Measurements from ENCODE around the gene RPTOR.
"Not testable (repeated sequence)": the region's sequence is repeated elsewhere in the genome, so short reads cannot be mapped to it uniquely, and the experiment has no call there.

Gene RPTOR

DNA sequence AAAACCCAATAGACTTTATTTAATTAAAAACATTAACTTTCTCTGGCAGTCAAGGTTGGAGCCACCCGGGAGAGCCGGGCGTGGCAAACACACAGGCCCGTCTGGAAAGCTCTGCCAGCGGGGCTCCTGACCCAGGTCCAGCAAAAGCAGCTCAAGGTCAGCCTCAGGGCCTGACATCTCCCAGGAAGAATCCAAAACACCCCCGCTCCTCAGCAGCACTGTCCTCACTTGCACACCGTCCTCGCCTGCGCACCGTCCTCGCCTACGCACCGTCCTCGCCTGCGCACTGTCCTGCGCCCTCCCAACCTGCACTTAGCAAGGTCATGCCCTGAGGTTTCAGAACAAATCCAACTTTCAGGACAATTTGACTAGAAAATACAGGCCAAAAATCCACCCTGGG, 31.4 kb upstream of the RPTOR start:
- DNase-seq, result no peak

DNA sequence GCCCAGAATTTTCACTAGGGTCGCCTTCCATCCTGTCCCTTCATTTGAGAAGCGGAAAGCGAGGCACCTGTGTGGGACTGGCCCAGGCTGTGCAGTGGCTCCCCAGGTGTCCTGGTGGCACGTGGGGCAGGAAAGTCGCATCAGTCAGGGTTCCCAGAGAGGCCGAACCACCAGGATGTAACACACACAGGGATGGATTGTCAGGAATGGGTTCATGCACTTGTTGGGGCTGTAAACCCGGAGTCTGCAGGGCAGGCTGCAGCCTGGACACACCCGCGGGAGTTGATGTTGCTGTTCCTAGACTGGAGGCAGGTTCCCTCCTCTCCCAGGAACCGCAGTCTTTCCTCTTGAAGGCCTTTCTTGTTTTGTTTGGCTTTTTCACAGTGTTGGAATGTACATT, 30.7 kb upstream of the RPTOR start:
- DNase-seq, result peak; percentile 75

DNA sequence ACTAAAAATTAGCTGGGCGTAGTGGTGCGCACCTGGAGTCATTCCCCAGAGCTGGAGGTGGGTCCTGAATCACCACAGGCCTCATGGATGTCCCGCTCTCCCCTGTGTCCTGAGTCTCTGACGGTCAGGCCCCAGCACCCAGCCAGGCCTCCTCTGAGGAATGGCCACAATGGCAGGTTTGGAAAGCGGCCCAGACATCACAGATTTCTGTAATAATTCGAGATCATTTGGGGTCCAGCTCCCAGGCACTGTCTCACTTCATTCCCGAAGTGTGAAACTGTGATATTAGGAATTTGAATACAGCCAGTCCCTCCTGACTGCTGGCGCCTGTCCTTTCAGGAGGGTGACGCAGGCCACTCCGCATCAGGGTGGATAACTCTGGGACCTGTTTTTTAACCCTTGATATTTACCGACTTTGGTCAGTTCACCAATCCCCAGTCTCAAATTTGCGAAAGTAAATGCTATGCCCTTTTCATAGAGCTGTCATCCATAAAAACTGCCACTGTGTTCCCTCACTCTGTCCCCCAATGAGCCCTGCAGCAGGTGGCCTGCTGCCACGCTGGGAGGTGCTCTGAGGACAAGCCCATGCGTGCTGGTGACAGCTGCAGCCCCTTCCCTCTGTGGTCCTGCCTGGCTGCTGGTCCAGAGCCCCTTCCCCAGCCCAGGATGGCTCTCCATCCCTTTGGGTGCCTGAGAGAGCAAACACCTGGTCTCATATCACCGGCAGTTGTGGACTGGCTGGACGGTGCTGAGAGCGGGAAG, 28.3 kb upstream of the RPTOR start:
- DNase-seq, result no peak

DNA sequence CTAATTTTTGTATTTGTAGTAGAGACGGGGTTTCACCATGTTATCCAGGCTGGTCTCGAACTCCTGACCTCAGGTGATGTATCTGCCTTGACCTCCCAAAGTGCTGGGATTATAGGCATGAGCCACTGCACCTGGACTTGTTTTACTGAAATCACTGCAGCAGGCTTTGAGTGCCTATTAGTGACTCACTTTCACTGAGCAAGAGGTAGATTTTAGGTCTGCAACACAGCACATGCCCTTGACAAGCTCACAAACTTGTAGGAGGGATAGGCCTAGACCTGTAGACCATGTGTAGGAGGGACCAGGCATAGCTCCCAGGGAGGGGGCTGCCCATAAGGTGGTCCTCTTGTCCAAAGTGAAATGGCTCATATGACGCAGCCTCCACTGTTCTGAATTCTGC, 27.0 kb upstream of the RPTOR start:
- no peak for DNase-seq

DNA sequence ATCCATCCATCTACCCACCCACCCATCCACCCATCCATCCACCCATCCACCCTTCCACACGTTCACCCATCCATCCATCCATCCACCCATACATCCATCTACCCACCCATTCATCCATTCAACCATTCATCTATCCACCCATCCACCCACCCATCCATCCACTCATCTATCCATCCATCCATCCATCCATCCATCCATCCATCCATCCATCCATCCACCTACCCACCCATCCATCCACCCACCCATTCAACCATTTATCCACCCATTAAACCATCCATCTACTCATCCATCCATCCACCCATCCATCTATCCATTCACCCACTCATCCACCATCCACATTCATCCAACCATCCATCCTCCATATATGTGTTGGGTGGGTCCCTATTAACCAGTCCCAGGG, 26.2 kb upstream of the RPTOR start:
- no peak for DNase-seq

DNA sequence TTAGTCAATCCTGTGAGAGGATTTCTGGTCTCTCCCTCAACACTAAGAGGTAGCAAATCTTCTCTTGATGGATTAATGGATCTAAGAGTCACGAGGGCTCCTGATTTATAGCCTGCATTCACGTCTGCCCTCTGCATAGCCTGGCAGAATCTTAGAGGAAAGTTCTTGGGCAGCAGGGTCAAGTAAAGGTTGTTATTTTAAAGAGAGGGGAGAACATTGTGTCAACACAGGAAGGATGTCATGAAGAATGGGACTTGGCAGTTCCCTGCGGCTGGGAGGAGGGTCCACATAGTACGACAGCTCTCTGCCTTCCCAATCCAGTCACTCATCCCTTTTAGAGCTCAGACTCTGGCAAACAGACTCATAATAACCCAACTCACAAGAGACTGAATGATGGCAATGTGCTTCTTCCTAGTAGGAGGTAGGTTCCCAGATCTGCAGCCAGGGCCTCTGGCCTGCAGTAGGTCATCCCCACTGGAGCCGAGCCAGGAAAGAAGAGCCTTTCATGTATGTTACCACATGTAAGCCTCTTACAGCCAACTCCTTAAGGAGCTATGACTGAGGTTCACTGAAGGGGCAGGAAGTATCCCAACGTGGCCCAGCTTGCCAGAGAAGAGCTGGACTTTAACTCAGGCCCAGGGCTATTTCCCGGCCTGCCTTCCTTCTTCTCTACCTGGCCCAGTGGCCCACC, 25.4 kb upstream of the RPTOR start:
- DNase-seq, result no peak

DNA sequence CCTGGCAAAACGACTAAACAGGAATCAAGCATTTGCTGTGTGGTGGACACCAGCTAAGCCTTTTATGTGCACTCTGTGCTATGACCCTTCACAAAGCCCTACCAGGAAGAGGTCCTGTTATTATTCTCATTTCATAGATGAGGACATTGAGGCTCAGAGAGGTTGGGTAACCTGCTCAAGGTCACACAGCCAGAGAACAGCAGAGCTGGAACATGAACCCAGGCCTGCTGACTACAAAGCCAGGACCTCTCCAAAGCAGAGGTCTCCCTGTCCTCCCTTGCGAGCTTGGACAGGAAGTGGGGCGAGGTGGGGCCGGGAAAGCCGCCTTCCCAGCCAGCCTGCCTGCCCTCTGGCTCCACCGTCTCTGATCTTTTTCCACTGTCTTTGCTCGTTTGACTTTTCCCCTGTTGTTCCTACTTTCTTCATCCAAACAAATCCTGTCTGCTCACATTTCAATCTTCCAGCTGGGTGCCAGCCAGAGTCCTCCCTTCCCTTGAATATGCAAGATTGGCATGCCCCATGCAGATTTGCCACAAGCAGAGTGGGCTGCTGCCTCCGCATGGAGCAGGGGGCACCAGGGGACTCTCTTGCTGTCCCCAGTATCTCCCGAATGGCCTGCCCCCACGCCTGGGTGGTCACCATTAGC, 23.7 kb upstream of the RPTOR start:
- DNase-seq, result no peak

DNA sequence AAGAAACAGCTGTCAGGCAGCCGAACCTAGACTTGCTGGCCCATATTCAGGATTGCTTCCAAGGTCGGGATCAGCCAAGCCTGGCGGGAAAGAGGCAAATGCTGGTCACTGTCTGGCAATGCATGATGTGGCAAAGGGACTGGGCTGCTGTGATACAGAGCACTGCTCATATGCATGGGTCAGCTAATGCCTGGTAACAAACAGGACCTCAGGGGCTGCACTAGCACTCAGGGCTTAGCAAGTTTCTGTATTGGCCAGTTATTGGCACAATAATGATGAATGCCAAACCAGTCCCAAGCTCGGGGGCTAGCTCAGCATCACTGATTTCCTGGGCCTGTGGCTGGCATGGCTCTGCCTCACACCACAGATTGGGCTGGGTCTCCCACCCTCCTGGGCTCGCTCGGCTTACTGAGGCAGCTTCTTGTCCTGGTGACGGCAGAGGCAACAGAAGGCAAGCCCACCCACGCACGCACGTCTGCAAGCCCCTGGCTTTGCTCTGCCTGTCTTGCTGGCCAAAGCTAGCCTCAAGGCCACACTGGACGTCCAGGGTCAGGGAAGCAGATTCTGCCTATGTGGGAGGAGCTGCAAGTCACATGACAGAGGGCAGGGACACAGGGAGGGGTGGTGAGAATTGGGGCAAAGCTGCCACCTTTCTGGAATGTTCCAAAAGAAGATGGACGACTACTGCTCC, 21.4 kb upstream of the RPTOR start:
- DNase-seq, result no peak

DNA sequence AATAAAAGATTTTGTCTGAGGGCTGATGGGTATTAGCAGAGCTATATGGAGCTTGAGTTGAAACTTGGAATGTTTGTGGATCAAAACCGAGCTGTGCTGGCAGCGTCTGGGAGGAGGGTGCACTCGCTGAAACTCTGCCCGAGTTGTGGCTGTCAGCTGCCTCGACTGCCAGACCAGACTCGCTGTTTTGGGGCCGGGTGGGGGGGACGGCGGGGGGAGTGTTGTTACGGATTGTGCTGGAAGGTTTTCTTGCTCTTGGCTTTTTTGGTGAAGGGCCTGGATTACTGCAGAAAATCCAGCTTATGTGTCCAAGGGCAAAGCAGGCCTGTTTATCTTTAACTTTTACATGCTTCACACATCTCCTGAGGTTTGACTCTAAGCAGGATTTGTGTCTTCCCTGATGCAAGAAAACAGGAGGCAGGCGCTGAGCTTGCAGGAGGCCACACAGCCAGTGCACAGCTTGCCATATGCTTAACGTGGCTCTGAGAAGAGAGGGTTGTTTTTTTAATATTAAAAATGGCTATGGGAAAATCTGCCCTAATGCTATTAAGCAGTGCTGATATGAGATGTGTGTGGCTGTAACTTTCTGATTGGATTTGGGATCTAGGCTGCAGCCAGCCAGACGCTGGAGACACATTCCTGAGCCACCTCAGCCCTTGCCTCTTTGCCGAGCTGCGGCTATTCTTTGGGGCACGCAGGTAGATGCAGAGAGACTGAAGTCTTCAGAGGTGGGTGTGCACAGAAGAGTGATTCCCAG, 20.5 kb upstream of the RPTOR start:
- DNase-seq, result no peak

DNA sequence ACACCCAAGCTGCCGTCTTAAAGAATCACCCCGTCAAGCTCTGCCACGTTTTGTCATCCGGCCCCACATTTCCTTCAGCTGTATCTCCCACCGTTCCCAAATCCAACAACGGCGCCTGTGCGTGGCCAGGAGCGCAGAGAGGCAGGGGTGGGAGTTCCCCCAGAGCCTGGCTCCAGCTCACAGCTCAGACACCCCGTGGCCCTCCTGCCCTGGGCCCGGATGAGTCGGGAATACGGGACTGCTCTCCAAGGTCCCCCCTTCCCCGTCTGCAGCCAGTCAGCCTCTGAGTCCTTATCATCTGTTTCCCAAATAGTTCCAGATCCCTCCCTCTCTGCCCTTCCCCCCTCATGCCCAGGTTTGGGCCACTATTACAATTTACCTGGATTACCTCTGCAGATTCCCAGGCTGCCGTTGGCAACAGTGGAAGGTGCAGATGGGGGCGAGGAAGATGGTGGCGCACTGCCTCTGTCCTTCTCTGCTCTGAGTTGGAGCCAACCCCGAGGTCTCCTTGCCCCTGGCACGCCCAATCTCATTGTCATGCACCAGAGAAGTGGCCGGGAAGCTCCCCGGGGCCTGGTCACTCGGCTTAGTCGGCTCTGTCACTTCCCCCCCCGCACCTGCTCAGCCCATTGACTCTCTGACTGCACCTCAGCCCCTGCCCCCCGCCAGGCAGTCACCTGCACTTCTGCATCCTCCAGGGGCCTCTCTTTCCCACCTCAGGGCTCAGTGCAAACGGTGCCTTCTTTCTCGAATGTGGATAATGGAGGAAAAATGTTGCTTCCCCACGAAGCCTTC, 18.3 kb upstream of the RPTOR start:
- DNase-seq, result no peak

DNA sequence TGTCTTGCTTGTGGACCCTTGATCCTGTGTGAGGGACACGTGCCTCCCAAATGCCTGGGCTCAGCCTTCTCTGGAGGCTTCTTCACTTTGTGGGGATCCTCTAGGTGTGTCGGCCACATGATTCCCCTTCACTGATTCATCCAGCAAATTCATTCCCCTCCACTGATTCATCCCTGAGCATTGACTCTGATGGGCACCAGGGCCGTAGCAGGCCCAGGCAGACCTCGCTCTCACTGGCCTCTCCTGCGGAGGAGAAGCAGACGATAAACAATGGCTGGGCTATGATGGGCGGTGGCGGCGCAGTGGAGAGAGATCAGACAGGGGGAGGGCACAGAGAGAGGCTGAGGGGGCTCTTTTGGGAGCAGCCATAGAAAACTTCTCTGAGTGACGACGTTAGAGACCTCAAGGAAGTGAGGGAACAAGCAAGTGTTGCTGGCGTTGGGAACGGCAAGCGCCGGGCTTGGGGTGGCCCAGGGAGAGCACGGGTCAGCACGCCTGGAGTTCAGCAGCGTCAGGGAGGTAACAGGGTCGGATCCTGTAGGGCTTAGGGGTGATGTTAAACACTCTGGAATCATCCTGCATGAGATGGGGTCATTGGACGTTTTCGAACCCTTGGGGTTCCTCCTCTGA, 17.5 kb upstream of the RPTOR start:
- peak; percentile 71 for DNase-seq

DNA sequence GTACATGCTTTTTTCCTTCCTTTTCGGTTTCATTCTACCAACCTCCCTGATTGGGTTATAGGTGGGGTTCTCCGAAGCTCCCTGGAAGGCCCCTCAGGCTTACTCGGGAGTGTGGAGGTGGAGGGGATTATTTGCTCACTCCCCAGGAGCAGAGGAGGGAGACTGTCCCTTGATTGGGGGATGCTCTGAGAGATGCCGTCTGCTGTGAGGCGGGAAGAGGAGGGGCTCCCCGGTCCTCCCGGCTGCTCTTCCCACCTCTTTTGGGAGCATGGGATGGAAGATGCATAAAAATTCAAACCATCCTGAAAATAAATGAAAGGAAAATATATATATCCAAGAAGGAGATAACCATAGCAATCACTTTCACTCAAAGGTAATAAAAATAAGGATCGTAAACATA, 16.1 kb upstream of the RPTOR start:
- no peak for DNase-seq

DNA sequence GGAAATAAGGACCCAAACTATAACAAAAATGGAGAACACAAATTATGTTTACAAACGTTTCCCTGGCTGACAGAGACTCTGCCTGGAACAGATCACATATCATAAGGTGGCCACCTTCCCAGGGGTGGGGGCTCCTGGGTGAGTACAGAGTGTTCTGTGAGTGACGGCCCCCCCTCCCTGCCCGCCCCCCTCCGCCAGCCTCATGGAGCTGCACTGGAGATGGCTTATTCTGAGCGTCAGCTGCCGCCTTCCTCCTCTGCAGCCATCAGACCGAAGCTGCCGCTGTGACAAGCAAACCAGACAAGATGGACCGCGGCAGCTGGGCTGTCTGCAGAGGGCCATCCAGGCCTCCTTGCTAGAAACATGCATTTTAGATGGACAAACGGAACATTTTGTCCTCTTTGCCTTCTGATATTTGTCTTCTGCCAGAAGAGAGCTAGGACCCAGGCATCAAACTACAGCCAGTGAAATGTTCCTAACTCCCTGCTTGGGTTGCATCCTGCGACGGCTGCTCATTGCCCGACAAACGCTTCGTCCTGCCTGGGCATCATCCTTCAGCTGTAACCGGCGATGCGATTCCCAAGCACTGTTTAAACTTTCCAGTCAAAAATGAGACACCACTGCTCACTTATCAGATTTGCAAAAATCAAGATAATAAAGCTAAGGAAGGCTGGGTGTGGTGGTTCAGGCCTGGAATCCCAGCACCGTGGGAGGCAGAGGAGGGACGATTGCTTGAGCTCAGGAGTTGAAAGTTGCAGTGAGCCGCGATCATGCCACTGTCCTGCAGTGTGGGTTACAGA, 15.3 kb upstream of the RPTOR start:
- no peak for DNase-seq

DNA sequence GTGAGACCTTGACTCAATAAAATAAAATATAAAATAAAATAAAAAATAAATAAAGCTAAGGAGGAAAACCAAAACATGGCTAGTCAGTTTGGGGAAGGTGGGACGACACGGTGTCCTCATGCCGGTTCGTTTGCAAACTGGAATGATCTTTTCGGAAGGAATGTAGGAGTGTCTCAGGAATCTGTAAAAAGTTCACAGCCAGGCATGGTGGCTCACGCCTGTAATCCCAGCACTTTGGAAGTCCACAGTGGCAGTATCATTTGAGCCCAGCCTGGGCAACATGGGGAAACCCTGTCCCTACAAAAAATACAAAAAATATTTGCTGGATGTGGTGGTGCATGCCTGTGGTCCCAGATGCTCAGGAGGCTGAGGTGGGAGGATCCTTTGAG, 14.7 kb upstream of the RPTOR start:
- peak; percentile 40 for DNase-seq

DNA sequence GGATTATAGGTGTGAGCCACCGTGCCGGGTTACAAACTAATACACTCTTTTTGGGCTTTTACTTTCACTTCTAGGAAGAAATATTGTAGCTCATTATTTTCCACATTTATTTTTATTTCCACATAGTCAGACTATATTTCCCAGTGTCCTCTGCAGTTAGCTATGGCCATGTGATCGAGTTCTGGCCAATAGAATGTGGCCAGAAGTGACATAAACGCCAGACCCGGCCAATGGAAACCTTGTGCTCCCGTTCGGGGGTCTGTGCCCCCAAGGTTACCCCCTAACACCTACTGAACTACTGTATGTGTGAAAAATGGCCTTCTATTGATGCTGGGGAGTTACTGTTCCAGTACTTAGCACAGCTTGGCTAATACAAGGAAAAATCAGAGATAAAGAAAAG, 13.2 kb upstream of the RPTOR start:
- DNase-seq, result no peak

DNA sequence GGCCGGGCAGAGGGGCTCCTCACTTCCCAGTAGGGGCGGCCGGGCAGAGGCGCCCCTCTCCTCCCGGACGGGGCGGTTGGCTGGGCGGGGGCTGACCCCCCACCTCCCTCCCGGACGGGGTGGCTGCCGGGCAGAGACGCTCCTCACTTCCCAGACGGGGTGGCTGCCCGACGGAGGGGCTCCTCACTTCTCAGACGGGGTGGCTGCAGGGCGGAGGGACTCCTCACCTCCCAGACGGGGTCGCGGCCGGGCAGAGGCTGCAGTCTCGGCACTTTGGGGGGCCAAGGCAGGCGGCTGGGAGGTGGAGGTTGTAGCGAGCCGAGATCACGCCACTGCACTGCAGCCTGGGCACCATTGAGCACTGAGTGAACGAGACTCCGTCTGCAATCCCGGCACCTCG, 7.3 kb upstream of the RPTOR start:
- not testable (repeated sequence) for DNase-seq

DNA sequence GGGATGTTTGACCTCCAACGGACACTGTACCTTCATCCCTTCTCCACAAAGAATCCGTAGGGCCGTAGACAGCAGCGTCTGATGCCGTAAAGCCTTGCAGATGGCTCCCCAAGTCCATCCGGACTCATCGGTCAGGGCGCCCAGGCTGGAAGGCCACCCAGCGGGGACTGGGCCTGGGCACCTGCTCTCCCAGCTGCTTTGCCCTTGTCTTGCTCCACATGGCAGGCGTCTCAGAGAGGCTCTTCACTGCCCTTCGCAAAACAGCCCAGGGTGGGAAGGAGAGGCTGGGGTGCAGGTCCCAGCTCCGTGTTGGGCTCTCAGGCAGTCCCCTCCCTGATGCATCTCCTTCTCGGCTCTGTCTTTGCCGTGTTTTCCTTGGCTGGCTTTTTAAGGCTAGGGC, 6.2 kb upstream of the RPTOR start:
- DNase-seq, result no peak

DNA sequence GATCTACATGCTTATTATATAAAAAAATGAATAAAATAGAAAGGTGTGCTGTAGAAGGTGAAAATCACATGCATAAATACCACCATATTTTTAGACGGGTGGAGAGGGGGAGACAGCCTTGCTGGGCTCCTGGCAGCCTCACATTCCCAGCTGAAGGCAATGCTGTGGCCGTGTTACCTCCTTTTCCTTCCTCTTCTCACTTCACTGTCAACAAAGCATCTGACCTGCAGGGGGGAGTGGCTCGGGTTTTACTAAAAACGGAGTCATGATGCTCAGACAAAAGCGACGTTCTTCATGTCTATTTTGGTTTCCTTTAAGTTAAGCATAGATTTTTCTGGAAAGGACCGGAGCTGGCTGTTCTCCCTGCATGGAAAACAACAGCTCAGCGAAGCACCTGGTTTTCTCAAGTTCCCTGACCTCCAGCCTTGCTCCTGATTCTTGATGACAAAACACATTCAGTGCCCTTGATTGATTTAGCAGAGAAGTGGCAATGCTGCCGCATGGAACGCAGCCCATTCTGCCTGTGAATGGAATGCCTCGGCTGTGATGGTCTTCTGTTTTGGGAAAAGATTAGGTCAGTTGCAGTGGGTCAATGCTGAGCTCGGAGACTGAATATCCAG, 5.5 kb upstream of the RPTOR start:
- DNase-seq, result no peak

DNA sequence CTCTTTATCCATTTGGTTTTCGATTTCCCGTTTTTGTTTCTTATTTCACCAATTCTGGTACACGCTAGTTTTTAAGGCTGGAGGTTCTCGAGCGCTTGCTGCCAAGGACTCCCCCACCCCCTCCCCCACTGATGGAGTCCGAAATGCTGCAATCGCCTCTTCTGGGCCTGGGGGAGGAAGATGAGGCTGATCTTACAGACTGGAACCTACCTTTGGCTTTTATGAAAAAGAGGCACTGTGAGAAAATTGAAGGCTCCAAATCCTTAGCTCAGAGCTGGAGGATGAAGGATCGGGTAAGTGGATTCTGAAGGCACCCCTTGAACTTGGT, 825 bp downstream of the RPTOR start:
- peak; percentile 20 for DNase-seq

DNA sequence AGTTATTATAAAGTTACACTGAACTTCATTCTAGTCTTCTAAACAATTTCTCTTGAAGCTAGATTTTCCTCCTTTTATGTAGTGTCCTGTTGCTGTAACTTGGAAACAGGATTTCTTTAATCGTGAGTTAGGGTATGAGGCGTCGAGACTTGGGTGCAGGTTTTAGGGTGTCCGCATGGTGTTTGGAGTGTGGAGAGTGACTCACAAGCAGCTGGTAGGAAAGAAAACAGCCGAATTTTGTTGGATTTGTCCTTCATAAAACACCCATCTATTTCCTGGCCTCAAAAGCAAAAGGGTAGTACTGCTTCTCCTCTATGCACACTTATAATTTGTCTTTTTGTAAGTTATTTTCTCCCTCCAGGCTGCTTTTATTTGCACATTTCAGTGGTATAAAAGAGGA, 1.6 kb downstream of the RPTOR start:
- DNase-seq, result no peak

Measured in EL (cell line).